Measurements from ENCODE around the gene PLCB1.

Gene PLCB1

DNA sequence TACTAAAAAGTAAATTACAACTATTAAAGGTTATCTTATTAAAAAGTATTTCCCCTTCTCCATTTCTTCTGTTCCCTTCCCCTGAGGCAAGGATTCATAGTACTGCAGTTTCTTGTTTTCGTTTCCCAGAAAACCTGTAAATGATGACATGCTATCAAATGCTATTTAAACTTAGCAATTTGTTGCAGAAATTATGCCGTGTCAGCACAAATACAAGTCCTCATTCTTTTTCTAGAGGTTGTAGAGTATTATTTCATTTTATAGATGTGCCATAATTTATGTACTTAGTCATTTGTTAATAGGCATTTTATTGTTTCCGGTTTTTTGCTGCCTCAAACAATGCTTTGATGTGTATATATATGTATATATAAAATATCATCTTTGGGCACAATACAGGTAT, 268.4 kb downstream of the PLCB1 start:
- no peak for DNase-seq
- TF ChIP-seq POLR2A (IDR thresholded peaks at IDR 0.05; ENCODE audit: low read length): no peak
- TF ChIP-seq GATA1 (IDR thresholded peaks at IDR 0.05; ENCODE audit: low read depth, low read length): no peak

DNA sequence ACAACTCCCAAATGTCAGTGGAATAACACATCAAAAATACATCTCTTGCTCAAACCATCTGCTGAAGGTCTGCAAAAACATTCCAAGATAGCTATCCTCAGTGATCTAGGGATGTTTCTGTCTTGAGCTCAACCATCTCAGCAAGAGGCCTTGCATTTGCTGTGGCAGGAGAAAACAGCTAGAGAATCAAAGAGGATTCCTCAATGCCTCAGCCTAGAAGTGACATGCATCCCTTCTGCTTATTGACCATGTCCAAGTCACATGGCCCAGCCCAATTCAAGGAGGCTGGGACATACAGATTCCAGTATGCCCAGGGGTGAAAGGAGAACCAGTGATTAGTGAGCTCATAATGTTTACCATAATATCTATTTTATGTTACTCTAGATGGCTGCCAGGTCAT, 269.5 kb downstream of the PLCB1 start:
- TF ChIP-seq POLR2A (IDR thresholded peaks at IDR 0.05; ENCODE audit: low read length) (no peak), GATA1 (IDR thresholded peaks at IDR 0.05; ENCODE audit: low read depth, low read length) (no peak)
- DNase-seq: no peak

DNA sequence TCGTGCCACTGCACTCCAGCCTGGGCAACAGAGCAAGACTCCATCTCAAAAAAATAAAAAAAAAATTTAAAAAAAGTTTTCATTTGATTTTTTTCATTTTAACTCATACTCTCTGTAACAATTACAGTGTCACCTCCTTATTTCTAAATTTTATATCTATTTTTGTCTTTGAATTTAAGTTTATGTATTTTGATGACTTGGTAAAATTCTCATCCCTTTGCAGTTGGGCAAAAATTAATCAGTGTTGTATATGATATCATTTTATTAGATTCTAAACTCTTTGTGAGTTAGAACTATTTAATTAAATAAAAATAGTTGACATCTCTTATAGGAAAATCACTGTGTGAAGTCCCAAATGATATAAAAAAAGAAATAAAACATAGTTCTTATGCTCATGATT, 270.7 kb downstream of the PLCB1 start:
- TF ChIP-seq GATA1 (IDR thresholded peaks at IDR 0.05; ENCODE audit: low read depth, low read length): no peak
- TF ChIP-seq POLR2A (IDR thresholded peaks at IDR 0.05; ENCODE audit: low read length): no peak
- DNase-seq: no peak

DNA sequence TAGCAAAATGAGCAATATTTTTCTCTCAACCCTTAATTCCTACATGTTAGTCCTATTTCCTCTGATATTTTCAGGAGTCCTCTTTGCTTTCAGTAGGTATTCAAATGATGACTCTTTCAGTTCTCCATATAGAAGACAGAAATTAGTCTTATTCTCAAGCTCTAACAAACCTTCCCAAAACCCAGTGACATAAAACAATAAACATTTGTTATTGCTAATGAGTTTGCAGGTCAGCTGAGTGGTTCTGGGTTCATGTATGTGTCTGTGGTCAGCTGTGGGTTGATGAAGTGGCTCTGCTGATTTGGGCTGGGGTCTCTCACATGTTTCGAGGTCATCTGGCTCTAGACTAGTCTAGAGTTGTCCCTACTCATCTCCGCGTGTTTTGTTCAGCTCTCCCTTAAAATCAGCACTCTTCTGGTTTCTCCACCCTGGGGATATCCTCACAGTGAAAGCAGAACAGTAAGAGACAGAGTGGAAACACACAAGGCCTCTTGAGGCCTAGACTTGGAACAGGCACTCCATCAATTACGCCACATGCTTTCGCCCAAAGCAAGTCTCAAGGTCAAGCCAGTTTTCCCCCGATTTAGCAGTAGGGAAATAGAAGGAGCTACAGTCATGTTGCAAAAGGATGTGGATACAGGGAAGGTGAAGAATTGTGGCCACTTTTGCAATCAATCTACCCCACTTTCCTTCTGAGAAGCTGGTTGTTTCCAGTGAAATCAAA, 273.0 kb downstream of the PLCB1 start:
- no peak for DNase-seq
- TF ChIP-seq GATA1 (IDR thresholded peaks at IDR 0.05; ENCODE audit: low read depth, low read length) (no peak), POLR2A (IDR thresholded peaks at IDR 0.05; ENCODE audit: low read length) (no peak)

DNA sequence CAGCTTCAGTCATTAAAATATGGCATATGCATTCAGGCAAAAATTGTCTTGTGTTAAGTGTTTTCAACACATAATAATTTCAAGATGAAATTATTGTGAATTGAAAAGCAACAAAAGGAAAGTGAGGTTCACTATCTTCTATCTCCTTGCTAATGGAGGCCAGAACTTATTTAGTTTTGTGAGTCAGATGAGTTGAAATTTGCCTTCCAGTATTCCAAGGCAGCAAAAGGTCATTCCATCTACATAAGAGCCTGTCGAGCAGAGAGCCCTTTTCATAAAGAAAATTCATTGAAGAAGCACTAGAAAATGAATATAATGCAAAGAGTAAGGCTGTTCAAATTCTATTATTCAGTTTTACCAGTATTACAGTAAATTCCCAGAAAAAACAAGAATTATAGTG, 274.3 kb downstream of the PLCB1 start:
- TF ChIP-seq GATA1 (IDR thresholded peaks at IDR 0.05; ENCODE audit: low read depth, low read length) (no peak), POLR2A (IDR thresholded peaks at IDR 0.05; ENCODE audit: low read length) (no peak)
- DNase-seq: no peak

DNA sequence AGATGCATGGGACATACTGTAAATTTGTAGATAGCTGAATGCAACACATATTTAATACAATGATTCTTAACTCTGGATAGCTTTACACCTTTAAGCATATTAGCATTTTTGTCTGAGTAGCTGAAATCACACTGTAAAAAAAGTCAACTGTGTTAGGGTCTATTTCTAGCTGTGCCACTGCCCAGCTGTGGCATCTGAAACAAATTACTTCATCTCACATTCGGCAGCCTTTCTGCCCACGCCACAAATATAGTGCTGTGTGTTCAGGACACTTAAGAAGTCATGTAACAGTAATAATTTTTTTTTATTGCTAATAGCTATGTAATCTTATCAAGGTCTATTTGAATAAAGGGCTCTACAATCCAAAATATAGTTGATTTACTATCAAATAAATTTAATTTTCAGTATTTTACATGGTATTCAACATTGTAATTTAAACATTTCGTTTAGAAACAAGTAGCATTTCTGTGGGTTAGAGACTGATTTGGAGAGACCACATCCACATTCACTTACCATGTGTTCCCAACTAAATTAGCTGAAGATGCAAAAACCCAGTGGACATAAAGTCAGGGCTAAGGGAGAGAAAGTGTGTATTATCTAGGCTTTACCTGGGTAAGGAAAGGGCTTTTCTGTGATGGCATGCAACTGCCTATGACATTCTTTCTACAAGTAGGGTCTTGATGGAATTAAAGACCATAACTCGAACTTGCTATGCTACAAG, 276.7 kb downstream of the PLCB1 start:
- TF ChIP-seq POLR2A (IDR thresholded peaks at IDR 0.05; ENCODE audit: low read length) (no peak), GATA1 (IDR thresholded peaks at IDR 0.05; ENCODE audit: low read depth, low read length) (no peak)
- DNase-seq: no peak

DNA sequence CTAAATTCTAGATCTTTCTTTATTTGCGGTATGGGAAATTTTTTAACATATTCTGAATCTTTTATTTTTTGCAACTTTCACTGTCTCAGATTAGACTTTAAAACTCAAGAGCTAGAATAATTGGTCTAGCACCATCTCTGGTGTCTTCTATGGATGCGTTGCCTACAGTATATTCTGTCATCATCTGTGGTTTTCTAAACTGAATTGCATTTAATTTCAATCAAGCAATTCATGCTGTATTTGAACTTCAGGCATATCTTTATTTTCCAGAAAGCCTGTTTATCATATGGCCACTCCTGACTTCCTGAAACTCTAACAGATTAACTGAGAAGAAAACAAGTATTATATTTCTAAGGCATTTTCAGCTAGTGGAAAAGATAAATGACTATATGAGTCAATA, 281.6 kb downstream of the PLCB1 start:
- DNase-seq: no peak
- TF ChIP-seq GATA1 (IDR thresholded peaks at IDR 0.05; ENCODE audit: low read depth, low read length): no peak
- no peak for TF ChIP-seq POLR2A (IDR thresholded peaks at IDR 0.05; ENCODE audit: low read length)

DNA sequence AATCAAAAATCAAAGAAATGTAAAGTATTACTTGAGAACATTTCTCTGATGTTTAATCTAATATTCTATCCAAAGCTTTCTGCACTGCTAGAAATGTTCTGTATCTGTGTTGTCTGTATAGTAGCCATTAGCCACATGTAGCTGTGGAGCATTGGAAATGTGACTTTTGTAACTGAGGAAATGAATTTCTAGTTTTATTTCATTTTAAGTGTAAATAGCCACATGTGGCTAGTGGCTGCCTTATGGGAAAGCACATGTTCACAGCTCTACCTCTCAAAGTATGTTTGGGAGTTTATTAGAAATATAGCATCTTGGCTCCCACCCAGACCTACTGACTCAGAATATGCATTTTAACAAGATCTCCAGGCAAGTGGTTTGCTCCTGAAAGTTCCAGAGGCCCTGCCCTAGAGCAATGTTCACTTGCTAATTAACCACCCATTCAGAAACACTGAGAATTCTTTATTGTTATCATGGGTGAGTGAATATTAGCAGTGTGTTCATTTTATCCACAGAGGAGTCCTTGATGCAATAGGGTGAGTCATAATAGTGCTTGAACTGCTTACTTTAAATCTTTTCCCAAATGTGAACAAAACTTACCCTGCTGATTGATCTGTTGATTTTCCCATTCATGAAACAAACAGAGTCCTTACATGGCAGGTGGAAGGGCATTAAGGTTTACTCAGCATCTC, 282.7 kb downstream of the PLCB1 start:
- no peak for TF ChIP-seq GATA1 (IDR thresholded peaks at IDR 0.05; ENCODE audit: low read depth, low read length)
- TF ChIP-seq POLR2A (IDR thresholded peaks at IDR 0.05; ENCODE audit: low read length): no peak
- DNase-seq: no peak

DNA sequence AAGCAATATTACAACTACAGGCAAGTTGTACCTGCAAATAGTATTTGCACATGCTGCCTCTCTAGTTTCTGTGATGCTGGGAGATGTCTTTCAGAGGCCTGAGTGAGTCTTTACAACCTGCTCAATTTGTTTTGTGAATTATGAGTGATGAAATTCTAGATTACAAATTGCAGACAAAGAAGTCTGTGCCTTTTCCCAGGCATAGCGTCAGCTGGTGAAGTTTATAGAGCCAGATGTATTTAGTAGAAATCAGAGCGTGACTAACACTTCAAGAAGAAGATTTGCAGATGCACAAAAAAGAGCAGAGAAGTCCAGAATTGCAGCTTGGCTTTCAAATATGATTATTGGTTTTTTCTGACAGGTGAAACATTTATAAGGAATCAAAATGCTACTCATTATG, 289.9 kb downstream of the PLCB1 start:
- no peak for TF ChIP-seq GATA1 (IDR thresholded peaks at IDR 0.05; ENCODE audit: low read depth, low read length)
- no peak for TF ChIP-seq POLR2A (IDR thresholded peaks at IDR 0.05; ENCODE audit: low read length)
- DNase-seq: no peak

DNA sequence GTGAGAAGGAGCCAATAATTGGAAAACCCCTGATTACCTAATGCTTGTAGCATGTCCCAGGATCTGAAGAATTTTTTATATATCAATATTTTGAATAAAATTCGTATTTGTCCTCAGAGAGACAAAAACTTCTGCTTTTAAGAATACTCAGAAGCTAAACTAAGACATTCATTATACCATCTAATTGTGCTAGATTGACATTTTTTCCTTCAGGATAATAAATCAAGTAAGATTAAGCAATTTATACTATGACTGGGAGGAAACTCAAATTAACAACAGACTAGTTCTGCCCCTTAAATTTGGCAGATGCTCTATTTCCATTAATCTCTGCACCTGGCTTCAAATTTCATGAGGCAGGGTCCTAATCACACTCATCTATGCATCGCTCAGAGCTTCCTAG, 291.4 kb downstream of the PLCB1 start:
- TF ChIP-seq POLR2A (IDR thresholded peaks at IDR 0.05; ENCODE audit: low read length) (no peak), GATA1 (IDR thresholded peaks at IDR 0.05; ENCODE audit: low read depth, low read length) (no peak)
- no peak for DNase-seq

DNA sequence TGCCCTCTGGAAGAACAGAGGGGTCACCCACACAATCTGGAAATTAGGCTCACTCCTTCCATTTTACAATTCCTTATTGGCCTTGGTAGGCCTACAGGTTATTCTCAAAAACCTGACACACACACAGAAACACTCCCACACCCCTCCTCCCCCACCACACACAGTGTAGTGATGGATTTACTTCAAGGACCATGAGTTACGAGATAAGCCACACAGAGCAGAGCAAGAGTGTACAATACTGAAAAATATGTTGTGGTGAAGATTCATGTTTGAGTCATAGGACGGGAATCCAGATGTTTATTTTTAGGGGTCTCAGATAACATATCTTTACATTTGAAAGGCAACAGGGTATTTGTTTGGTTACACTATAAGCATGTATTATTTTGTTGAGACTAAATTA, 291.9 kb downstream of the PLCB1 start:
- DNase-seq: no peak
- no peak for TF ChIP-seq GATA1 (IDR thresholded peaks at IDR 0.05; ENCODE audit: low read depth, low read length)

DNA sequence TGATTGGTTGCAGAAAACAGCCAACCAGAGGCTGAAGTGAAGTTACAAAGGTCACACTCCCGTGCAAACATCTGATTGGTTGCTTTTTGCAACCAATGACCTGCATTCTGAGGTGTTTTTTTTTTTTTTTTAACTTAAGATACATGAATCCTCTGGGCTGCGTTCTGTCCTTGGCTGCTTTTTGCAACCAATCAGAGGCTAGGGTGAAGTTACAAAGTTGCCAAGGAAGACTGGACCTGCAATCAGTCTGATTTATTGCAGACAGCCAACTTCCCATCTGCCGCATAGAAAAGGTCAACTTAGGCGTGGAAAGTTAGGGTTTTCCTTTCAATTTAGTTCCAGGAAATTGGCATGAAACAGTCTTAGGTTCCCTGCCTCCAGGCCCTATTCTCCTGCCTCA, 292.9 kb downstream of the PLCB1 start:
- TF ChIP-seq POLR2A (IDR thresholded peaks at IDR 0.05; ENCODE audit: low read length) (no peak), GATA1 (IDR thresholded peaks at IDR 0.05; ENCODE audit: low read depth, low read length) (no peak)
- DNase-seq: no peak

DNA sequence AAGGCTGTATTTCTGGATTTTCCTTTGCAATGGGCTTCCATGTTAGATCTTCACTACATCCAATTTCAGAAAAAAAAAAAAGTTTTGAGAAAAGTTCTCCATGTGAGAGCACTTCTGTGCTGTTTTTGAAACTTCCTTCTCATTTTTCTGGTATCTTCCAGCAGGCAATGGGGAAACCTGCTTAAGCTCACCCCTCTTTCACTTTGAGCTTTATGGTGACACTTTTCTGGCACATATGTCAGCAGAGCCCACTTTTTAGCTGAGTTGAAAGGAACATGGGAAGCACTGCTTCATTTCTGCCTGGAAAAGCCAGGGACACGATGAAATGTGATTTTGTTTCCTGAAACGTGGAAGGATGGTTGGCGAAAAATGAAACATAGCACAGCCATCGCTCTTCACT, 293.7 kb downstream of the PLCB1 start:
- no peak for TF ChIP-seq POLR2A (IDR thresholded peaks at IDR 0.05; ENCODE audit: low read length)
- no peak for TF ChIP-seq GATA1 (IDR thresholded peaks at IDR 0.05; ENCODE audit: low read depth, low read length)
- no peak for DNase-seq

DNA sequence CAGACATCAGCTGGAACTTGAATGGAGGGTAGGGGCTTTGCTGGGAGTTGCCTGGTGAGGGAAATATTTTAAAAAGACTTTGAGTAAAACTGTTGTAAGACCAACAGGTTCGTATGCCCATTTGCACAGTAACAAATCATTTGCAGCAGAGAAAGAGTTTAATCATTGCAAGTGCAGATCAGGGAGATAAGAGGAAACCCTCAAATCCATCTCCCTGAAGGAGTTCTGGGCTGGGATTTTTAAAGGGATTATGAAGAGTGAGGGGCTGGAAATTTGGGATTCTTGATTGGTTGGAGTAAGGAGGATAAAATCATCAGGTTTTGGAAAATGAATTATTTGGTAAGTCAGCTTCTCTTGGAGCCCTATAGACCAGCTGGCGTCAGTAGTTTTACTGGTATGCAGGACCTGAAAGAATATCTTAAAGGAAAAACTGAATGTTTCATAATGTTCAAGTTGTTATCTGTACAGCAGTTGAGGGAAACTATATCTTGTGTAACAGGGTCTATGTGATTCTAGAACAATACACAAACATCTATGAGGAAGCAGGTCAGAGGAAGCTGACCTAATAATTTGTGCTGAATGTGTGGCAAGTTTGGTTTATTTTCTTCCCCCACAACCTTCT, 295.5 kb downstream of the PLCB1 start:
- no peak for DNase-seq
- TF ChIP-seq POLR2A (IDR thresholded peaks at IDR 0.05; ENCODE audit: low read length) (no peak), GATA1 (IDR thresholded peaks at IDR 0.05; ENCODE audit: low read depth, low read length) (no peak)
